ENCODE results near the gene RNF148. TPM values are rescaled to one million over a fixed set of nuclear protein-coding genes. Genes with fewer than 3 reads are reported as not detected.

The RNF148 gene
- total and polyA plus RNA-seq, 2 experiments from 2014 or later, result not detected

DNA sequence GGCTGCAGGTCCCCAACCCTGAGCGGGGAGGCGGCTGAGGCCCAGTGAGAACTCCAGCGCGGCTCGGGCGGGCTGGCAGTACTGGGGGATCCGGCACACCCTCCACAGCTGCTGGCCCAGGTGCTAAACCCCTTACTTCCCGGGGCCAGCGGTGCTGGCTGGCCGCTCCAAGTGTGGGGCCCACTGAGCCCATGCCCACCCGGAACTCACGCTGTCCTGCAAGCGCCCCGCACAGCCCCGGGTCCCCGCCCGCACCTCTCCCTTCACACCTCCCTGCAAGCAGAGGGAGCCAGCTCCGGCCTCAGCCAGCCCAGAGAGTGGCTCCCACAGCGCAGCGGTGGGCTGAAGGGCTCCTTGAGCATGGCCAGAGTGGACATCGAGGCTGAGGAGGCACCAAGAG lies 28.8 kb downstream of the RNF148 start:
- H3K9me3 ChIP-seq (ENCODE audit: low read depth), result no peaks in the 10 kb centered on the region
- no peaks in the 10 kb centered on the region for H3K9me2 ChIP-seq (ENCODE audit: insufficient read depth)
- DNase-seq, result no peak
- H3K4me3 ChIP-seq, result no peak overlapping the region
- H3K4me2 ChIP-seq (ENCODE audit: unreplicated experiment), result no peak overlapping the region
- H3K27ac ChIP-seq, result no peak overlapping the region
- no peaks in the 10 kb centered on the region for H3F3A ChIP-seq (ENCODE audit: insufficient read depth)
- H3K4me1 ChIP-seq (ENCODE audit: insufficient read depth), result no peaks in the 10 kb centered on the region
- no peaks in the 10 kb centered on the region for H4K20me1 ChIP-seq (ENCODE audit: insufficient read depth)
- H2AFZ ChIP-seq, result no peak overlapping the region
- no peak for TF ChIP-seq EZH2phosphoT487 (IDR thresholded peaks at IDR 0.05; ENCODE audit: insufficient read depth, low read depth)
- no peak for TF ChIP-seq EZH2 (IDR thresholded peaks at IDR 0.05; ENCODE audit: insufficient read depth, poor library complexity, severe bottlenecking)
- no peaks in the 10 kb centered on the region for H3K36me3 ChIP-seq (ENCODE audit: low read depth)
- H3K27me3 ChIP-seq (replicated peaks; ENCODE audit: insufficient read depth), result no peaks in the 10 kb centered on the region
- H3K79me2 ChIP-seq (ENCODE audit: insufficient read depth), result no peaks in the 10 kb centered on the region
- H3K9ac ChIP-seq, result no peak overlapping the region
- WGBS, 2 experiments (ENCODE audit: low coverage in 1 of 2, low lambda C conversion rate in 2 of 2, missing lambda C conversion rate in 2 of 2), result 68 to 72% methylated on average over 13 of the region's 21 CpGs
- in situ Hi-C loops (cut with MboI), result no loop called here

DNA sequence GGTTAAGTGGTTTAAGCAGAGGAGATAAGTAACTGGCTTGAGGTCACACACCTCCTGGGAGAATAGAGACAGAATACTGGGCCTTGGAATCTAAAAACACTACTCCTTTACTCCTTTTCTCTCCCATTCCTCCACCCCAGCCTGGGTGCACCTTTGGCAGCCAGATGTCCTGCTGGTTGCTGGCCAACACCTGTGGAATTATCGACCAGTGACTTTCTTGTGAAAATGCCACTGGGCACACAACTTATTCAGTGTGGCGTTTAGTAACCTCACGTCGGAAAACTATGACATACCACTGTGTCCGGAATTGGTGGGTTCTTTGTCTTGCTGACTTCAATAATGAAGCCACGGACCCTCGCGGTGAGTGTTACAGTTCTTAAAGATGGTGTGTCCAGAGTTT lies 30.2 kb downstream of the RNF148 start:
- H3K9me3 ChIP-seq (ENCODE audit: low read depth), result no peaks in the 10 kb centered on the region
- TF ChIP-seq EZH2 (IDR thresholded peaks at IDR 0.05; ENCODE audit: insufficient read depth, poor library complexity, severe bottlenecking), result no peak
- no peak for TF ChIP-seq EZH2phosphoT487 (IDR thresholded peaks at IDR 0.05; ENCODE audit: insufficient read depth, low read depth)
- H3K4me3 ChIP-seq, result no peak overlapping the region
- H3F3A ChIP-seq (ENCODE audit: insufficient read depth), result no peaks in the 10 kb centered on the region
- H3K4me1 ChIP-seq (ENCODE audit: insufficient read depth), result no peaks in the 10 kb centered on the region
- H3K27me3 ChIP-seq (replicated peaks; ENCODE audit: insufficient read depth), result no peaks in the 10 kb centered on the region
- H4K20me1 ChIP-seq (ENCODE audit: insufficient read depth), result no peaks in the 10 kb centered on the region
- no peaks in the 10 kb centered on the region for H3K9me2 ChIP-seq (ENCODE audit: insufficient read depth)
- DNase-seq, result no peak
- WGBS, 2 experiments (ENCODE audit: low coverage in 1 of 2, low lambda C conversion rate in 2 of 2, missing lambda C conversion rate in 2 of 2), result 63 to 73% methylated on average over 8 of the region's 8 CpGs
- H2AFZ ChIP-seq, result no peak overlapping the region
- no peak overlapping the region for H3K9ac ChIP-seq
- H3K27ac ChIP-seq, result no peak overlapping the region
- H3K79me2 ChIP-seq (ENCODE audit: insufficient read depth), result no peaks in the 10 kb centered on the region
- H3K36me3 ChIP-seq (ENCODE audit: low read depth), result no peaks in the 10 kb centered on the region
- H3K4me2 ChIP-seq (ENCODE audit: unreplicated experiment), result no peak overlapping the region
- in situ Hi-C loops (cut with MboI), result no loop called here

DNA sequence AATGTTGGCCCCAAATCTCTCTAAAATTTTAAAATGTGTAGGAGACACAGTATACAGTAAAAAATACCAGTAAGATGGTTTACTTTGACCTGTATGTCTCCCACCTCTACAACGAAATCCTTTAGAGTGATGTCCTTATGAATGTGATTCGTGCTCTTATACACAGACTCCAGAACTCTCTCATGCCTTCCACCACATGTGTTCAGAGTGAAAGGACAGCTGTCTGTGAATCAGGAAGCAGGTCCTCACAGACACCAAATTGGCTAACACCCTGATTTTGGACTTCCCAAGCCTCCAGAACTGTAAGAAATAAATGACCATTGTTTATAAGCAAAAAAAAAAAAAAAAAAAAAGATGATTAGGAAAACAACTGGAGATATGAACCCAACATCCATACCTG lies 39.0 kb downstream of the RNF148 start:
- no peak overlapping the region for H2AFZ ChIP-seq
- no peak overlapping the region for H3K9ac ChIP-seq
- TF ChIP-seq EZH2phosphoT487 (IDR thresholded peaks at IDR 0.05; ENCODE audit: insufficient read depth, low read depth) (no peak), EZH2 (IDR thresholded peaks at IDR 0.05; ENCODE audit: insufficient read depth, poor library complexity, severe bottlenecking) (no peak)
- no peaks in the 10 kb centered on the region for H3K9me2 ChIP-seq (ENCODE audit: insufficient read depth)
- no peaks in the 10 kb centered on the region for H4K20me1 ChIP-seq (ENCODE audit: insufficient read depth)
- H3K79me2 ChIP-seq (ENCODE audit: insufficient read depth), result no peaks in the 10 kb centered on the region
- no peak overlapping the region for H3K4me2 ChIP-seq (ENCODE audit: unreplicated experiment)
- no peak for DNase-seq
- H3K36me3 ChIP-seq (ENCODE audit: low read depth), result no peaks in the 10 kb centered on the region
- in situ Hi-C loops (cut with MboI), result no loop called here
- no peak overlapping the region for H3K4me3 ChIP-seq
- 20 to 23% methylated on average over 2 of the region's 2 CpGs for WGBS, 2 experiments (ENCODE audit: low coverage in 1 of 2, low lambda C conversion rate in 2 of 2, missing lambda C conversion rate in 2 of 2)
- no peak overlapping the region for H3K27ac ChIP-seq
- no peaks in the 10 kb centered on the region for H3K4me1 ChIP-seq (ENCODE audit: insufficient read depth)
- H3K9me3 ChIP-seq (ENCODE audit: low read depth), result no peaks in the 10 kb centered on the region
- H3K27me3 ChIP-seq (replicated peaks; ENCODE audit: insufficient read depth), result no peaks in the 10 kb centered on the region
- H3F3A ChIP-seq (ENCODE audit: insufficient read depth), result no peaks in the 10 kb centered on the region

GRCh38 chr7:122658856-122659255 lies 43.9 kb downstream of the RNF148 start:
- no peak overlapping the region for H3K27ac ChIP-seq
- no peak for TF ChIP-seq EZH2 (IDR thresholded peaks at IDR 0.05; ENCODE audit: insufficient read depth, poor library complexity, severe bottlenecking)
- TF ChIP-seq EZH2phosphoT487 (IDR thresholded peaks at IDR 0.05; ENCODE audit: insufficient read depth, low read depth), result no peak
- H3K9me2 ChIP-seq (ENCODE audit: insufficient read depth), result no peaks in the 10 kb centered on the region
- H4K20me1 ChIP-seq (ENCODE audit: insufficient read depth), result no peaks in the 10 kb centered on the region
- H3F3A ChIP-seq (ENCODE audit: insufficient read depth), result no peaks in the 10 kb centered on the region
- in situ Hi-C loops (cut with MboI), result no loop called here
- no peak overlapping the region for H3K9ac ChIP-seq
- no peaks in the 10 kb centered on the region for H3K79me2 ChIP-seq (ENCODE audit: insufficient read depth)
- no peak for DNase-seq
- no peak overlapping the region for H3K4me2 ChIP-seq (ENCODE audit: unreplicated experiment)
- no peak overlapping the region for H3K4me3 ChIP-seq
- WGBS, 2 experiments (ENCODE audit: low coverage in 1 of 2, low lambda C conversion rate in 2 of 2, missing lambda C conversion rate in 2 of 2), result 12% methylated on average over 2 of the region's 2 CpGs
- H3K4me1 ChIP-seq (ENCODE audit: insufficient read depth), result no peaks in the 10 kb centered on the region
- no peaks in the 10 kb centered on the region for H3K36me3 ChIP-seq (ENCODE audit: low read depth)
- no peak overlapping the region for H2AFZ ChIP-seq
- H3K27me3 ChIP-seq (replicated peaks; ENCODE audit: insufficient read depth), result no peaks in the 10 kb centered on the region
- H3K9me3 ChIP-seq (ENCODE audit: low read depth), result no peaks in the 10 kb centered on the region

DNA sequence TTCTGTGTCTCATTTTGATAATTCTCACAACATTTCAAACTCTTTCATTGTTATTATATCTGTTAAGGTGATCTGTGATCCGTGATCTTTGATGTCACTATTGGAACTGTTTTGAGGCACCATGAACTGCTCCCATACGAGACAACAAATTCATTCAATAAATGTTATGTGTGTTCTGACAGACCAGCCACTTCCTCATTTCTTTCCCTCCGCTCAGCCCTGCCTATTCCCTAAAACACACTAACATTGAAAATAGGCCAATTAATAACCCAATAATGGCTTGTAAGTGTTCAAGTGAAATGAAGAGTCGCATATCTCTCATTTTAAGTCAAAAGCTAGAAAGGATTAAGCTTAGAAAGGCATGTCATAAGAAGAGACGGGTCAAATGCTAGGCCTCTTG lies 49.0 kb downstream of the RNF148 start:
- no peak overlapping the region for H3K27ac ChIP-seq
- WGBS, 2 experiments (ENCODE audit: low coverage in 1 of 2, low lambda C conversion rate in 2 of 2, missing lambda C conversion rate in 2 of 2), result 18 to 26% methylated on average over 5 of the region's 5 CpGs
- TF ChIP-seq EZH2phosphoT487 (IDR thresholded peaks at IDR 0.05; ENCODE audit: insufficient read depth, low read depth), result no peak
- TF ChIP-seq EZH2 (IDR thresholded peaks at IDR 0.05; ENCODE audit: insufficient read depth, poor library complexity, severe bottlenecking), result no peak
- H3K9me3 ChIP-seq (ENCODE audit: low read depth), result no peaks in the 10 kb centered on the region
- H3K4me1 ChIP-seq (ENCODE audit: insufficient read depth), result no peaks in the 10 kb centered on the region
- no peak for DNase-seq
- no peak overlapping the region for H2AFZ ChIP-seq
- no peaks in the 10 kb centered on the region for H3K9me2 ChIP-seq (ENCODE audit: insufficient read depth)
- no peak overlapping the region for H3K9ac ChIP-seq
- H3K4me3 ChIP-seq, result no peak overlapping the region
- H3K79me2 ChIP-seq (ENCODE audit: insufficient read depth), result no peaks in the 10 kb centered on the region
- H3K4me2 ChIP-seq (ENCODE audit: unreplicated experiment), result no peak overlapping the region
- H3K27me3 ChIP-seq (replicated peaks; ENCODE audit: insufficient read depth), result no peaks in the 10 kb centered on the region
- in situ Hi-C loops (cut with MboI), result no loop called here
- H3K36me3 ChIP-seq (ENCODE audit: low read depth), result no peaks in the 10 kb centered on the region
- H3F3A ChIP-seq (ENCODE audit: insufficient read depth), result no peaks in the 10 kb centered on the region
- H4K20me1 ChIP-seq (ENCODE audit: insufficient read depth), result no peaks in the 10 kb centered on the region

All from GM23248 (cell line).